Mucosa of rectum (tissue), 2 donors: ENCODE results near the gene SRSF11.

Experiments used
- H3K27ac ChIP-seq, 2 donors: one replicate each; pipeline ENCODE4 v1.7.0; 2013; ENCODE audit warnings: inconsistent platforms in 2 of 2, low read depth in 2 of 2, low read length in 2 of 2
- H3K27me3 ChIP-seq, 2 donors: one replicate each; pipeline ENCODE4 v1.7.0; 2013; ENCODE audit warnings: low read length in 2 of 2; ENCODE audit not compliant: control insufficient read depth in 2 of 2, insufficient read depth in 2 of 2
- H3K36me3 ChIP-seq, 2 donors: one replicate each; pipeline ENCODE4 v1.7.0; 2013; ENCODE audit warnings: low read length in 2 of 2; ENCODE audit not compliant: control insufficient read depth in 2 of 2, insufficient read depth in 2 of 2
- H3K4me1 ChIP-seq, 2 donors: one replicate each; pipeline ENCODE4 v1.7.0; 2013; ENCODE audit warnings: low read length in 2 of 2, mild to moderate bottlenecking in 1 of 2; ENCODE audit not compliant: control insufficient read depth in 2 of 2, insufficient read depth in 2 of 2
- H3K4me3 ChIP-seq, 2 donors: one replicate each; pipeline ENCODE4 v1.7.0; 2013; ENCODE audit warnings: low read length in 2 of 2
- H3K9ac ChIP-seq, 2 donors: one replicate each; pipeline ENCODE4 v1.7.0; 2013; ENCODE audit warnings: low read length in 2 of 2, low read depth in 1 of 2, mild to moderate bottlenecking in 1 of 2
- H3K9me3 ChIP-seq, 2 donors: one replicate each; pipeline ENCODE4 v1.7.0; 2013; ENCODE audit warnings: low read length in 2 of 2; ENCODE audit not compliant: control insufficient read depth in 2 of 2
- donor health status: healthy.
- donor health status: Normal muscosa, but diverticular disease.

SRSF11 gene

GRCh38 chr1:70247768-70248167 lies 26.6 kb downstream of the SRSF11 start:
- Histone ChIP-seq H3K27ac (no peak overlapping the region), H3K9ac (no peak overlapping the region), H3K27me3 (no peaks in the 10 kb centered on the region), H3K9me3 (no peaks in the 10 kb centered on the region), H3K36me3 (peaks cover 74 to 87% of the 10 kb centered on the region in 2 donors), H3K4me1 (no peaks in the 10 kb centered on the region), H3K4me3 (no peak overlapping the region)

DNA sequence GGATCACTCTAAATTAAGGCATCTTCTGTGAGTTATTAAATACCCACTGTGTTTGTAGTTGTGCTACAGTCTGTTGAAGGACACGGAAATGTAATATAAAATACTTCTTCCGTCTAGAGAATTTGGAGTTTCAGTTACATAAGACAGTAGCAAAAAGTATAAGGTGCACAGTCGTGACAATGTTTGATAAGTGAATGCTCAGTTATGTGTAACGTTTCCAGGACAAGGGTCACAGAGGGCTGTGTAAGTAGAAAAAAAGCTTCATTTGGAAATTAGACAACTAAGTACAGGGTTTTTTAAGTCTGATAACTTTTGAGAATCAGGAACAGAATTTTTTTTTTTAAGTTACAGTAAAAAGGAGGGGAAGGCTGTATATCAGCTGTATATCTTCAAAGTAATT lies 27.5 kb downstream of the SRSF11 start:
- Histone ChIP-seq H3K27ac (no peak overlapping the region), H3K9ac (no peak overlapping the region), H3K4me3 (no peak overlapping the region), H3K27me3 (no peaks in the 10 kb centered on the region), H3K36me3 (peaks cover 64 to 84% of the 10 kb centered on the region in 2 donors), H3K4me1 (no peaks in the 10 kb centered on the region), H3K9me3 (no peaks in the 10 kb centered on the region)

DNA sequence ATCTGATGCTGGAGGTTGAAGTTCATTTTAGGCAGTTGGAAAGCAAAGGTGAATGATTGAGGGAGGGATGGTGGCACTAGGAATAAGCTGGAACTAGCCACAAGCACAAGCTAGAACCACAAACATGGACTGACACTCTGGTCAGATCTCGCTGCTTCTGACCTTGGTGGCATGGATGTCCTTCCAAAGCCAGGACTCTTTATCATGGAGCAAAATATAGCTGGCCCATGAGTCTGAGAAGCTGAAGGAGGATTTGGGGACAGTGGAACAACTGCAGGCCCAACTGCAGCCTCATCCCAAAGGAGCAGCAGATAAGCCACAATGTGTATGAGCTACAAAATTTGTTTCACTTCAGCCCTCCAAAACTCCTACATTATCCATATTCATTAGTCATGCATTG lies 35.5 kb downstream of the SRSF11 start:
- H3K27ac ChIP-seq = no peak overlapping the region
- no peaks in the 10 kb centered on the region for H3K27me3 ChIP-seq
- no peak overlapping the region for H3K9ac ChIP-seq
- no peaks in the 10 kb centered on the region for H3K4me1 ChIP-seq
- peaks cover 0 to 13% of the 10 kb centered on the region in 2 donors for H3K36me3 ChIP-seq
- no peak overlapping the region for H3K4me3 ChIP-seq
- H3K9me3 ChIP-seq = no peaks in the 10 kb centered on the region

DNA sequence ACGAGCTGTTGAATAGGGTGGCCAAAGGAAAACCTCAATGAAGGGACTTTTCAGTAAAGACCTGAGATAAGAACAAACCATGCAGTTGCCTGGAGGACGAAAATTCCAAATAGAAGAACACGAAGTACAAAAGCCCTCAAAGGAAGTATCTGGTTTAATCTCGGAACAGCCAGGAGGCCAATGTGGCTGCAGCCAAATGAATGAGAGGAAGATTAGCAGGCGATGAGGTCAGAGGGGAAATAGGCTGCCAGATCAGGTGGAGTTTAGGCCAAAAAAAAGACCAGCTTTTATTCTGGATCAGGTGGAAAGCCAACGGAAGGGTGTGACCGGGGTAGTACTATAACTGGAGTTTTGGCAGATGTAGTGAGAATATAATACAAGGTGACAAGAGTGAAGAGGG lies 43.7 kb downstream of the SRSF11 start:
- Histone ChIP-seq H3K4me1 (no peaks in the 10 kb centered on the region), H3K4me3 (no peak overlapping the region), H3K9ac (no peak overlapping the region), H3K27ac (no peak overlapping the region), H3K36me3 (peaks cover 13 to 26% of the 10 kb centered on the region in 2 donors), H3K9me3 (no peaks in the 10 kb centered on the region), H3K27me3 (no peaks in the 10 kb centered on the region)

DNA sequence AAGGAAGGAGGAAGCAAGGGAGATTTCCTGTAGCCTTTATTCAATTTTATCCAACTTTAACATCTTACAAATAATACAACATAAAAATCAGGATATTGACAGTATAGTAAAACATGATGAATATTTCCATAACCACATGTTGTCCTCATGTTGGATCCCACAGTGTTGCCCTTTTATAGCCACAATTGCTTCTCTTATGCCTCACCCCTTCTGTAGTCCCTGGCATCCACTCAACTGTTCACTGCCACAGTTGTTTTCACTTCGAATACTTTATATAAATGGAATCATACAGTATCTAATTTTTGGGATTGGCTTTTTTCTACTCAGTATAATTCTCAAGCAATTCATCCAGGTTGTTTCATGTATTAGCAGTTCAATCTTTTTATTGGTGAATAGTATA lies 44.8 kb downstream of the SRSF11 start:
- Histone ChIP-seq H3K4me3 (no peak overlapping the region), H3K9ac (no peak overlapping the region), H3K27me3 (no peaks in the 10 kb centered on the region), H3K4me1 (no peaks in the 10 kb centered on the region), H3K27ac (no peak overlapping the region), H3K36me3 (peaks cover 16 to 23% of the 10 kb centered on the region in 2 donors), H3K9me3 (no peaks in the 10 kb centered on the region)

GRCh38 chr1:70277875-70278274 lies 56.7 kb downstream of the SRSF11 start:
- peaks cover 4 to 14% of the 10 kb centered on the region in 2 donors for H3K36me3 ChIP-seq
- H3K4me1 ChIP-seq = no peaks in the 10 kb centered on the region
- no peak overlapping the region for H3K27ac ChIP-seq
- H3K9me3 ChIP-seq = no peaks in the 10 kb centered on the region
- H3K4me3 ChIP-seq = no peak overlapping the region
- no peak overlapping the region for H3K9ac ChIP-seq
- no peaks in the 10 kb centered on the region for H3K27me3 ChIP-seq

DNA sequence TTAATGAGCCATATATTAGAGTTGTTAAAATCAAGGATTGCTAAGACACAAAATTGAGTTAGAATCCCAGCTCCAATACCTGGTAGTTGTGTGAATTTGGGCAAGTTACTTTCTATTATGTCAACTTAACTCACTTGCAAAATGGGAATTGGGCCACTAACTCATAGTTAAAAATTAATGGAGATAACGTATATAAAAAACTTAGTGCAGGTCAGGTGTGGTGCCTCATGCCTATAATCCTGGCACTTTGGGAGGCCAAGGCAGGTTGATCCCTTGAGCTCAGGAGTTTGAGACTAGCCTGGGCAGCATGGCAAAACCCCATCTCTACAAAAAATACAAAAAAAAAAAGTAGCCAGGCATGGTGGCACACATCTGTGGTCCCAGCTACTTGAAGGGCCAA lies 57.5 kb downstream of the SRSF11 start:
- Histone ChIP-seq H3K4me3 (no peak overlapping the region), H3K27me3 (no peaks in the 10 kb centered on the region), H3K4me1 (no peaks in the 10 kb centered on the region), H3K27ac (no peak overlapping the region), H3K36me3 (peaks cover 4 to 11% of the 10 kb centered on the region in 2 donors), H3K9me3 (no peaks in the 10 kb centered on the region), H3K9ac (no peak overlapping the region)

GRCh38 chr1:70284366-70284765 lies 63.2 kb downstream of the SRSF11 start:
- no peaks in the 10 kb centered on the region for H3K9me3 ChIP-seq
- no peaks in the 10 kb centered on the region for H3K27me3 ChIP-seq
- peaks cover 4 to 5% of the 10 kb centered on the region in 2 donors for H3K36me3 ChIP-seq
- H3K4me3 ChIP-seq = no peak overlapping the region
- H3K4me1 ChIP-seq = no peaks in the 10 kb centered on the region
- no peak overlapping the region for H3K9ac ChIP-seq
- no peak overlapping the region for H3K27ac ChIP-seq

DNA sequence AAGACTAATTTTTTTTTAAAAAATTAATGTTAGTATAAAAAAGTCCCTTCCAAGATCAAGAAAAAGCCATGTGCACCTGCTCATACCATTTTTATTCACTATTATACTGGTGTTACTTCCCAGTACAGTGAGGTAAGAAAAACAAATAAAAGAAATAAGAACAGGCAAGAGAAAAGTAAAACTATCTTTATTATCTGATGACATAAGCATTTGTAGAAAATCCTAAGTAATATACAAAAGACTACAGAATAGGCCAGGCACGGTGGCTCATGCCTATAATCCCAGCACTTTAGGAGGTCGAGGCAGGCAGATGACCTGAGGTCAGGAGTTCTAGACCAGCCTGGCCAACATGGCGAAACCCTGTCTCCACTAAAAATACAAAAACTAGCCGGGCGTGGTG lies 65.3 kb downstream of the SRSF11 start:
- Histone ChIP-seq H3K9ac (no peak overlapping the region), H3K36me3 (peaks cover 6 to 9% of the 10 kb centered on the region in 2 donors)

DNA sequence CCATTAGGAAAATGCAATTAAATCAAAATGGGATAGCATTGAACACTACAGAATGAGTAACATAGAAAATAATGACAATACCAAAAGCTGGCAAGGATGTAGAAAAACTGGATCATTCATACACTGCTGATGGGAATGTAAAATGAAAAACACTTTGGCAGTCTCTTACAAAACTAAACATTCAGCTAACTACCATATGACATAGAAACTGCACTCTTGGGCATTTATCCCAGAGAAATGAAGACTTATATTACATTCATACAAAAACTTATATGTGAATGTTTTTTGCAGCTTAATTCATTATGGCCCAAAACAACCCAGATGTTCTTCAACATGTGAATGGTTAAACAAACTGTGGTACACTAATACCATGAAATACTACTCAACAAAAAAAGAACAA lies 67.0 kb downstream of the SRSF11 start:
- H3K27me3 ChIP-seq = no peaks in the 10 kb centered on the region
- no peak overlapping the region for H3K9ac ChIP-seq
- H3K4me1 ChIP-seq = no peaks in the 10 kb centered on the region
- H3K4me3 ChIP-seq = no peak overlapping the region
- no peaks in the 10 kb centered on the region for H3K9me3 ChIP-seq
- H3K27ac ChIP-seq = no peak overlapping the region
- H3K36me3 ChIP-seq = peaks cover 10 to 11% of the 10 kb centered on the region in 2 donors

More for the DNA sequence above, 65.3 kb downstream of the SRSF11 start:
- Histone ChIP-seq H3K4me3 (no peak overlapping the region), H3K9me3 (no peaks in the 10 kb centered on the region), H3K4me1 (no peaks in the 10 kb centered on the region), H3K27me3 (no peaks in the 10 kb centered on the region), H3K27ac (no peak overlapping the region)

DNA sequence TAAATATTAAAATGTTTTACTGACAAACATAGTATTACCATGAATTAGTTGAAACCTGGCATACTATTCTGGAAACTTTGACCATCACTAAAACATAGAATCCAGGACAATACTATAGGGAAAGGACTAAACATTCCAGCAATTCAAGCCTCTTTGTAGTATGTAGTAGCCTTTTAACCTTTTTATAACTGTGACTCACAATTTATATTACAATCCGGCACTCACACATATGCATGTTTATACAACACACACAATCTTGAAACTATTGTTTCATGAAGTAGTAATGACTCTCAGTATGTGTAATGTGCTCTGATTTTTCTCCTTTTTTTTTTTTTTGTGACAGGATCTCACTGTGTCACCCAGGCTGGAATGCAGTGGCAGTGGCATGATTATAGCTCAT lies 69.0 kb downstream of the SRSF11 start:
- Histone ChIP-seq H3K9ac (no peak overlapping the region), H3K27ac (no peak overlapping the region), H3K27me3 (no peaks in the 10 kb centered on the region), H3K4me1 (no peaks in the 10 kb centered on the region), H3K4me3 (no peak overlapping the region), H3K36me3 (peaks cover 21 to 24% of the 10 kb centered on the region in 2 donors), H3K9me3 (no peaks in the 10 kb centered on the region)
